HEK293 (cell line): ENCODE data around the gene CLDN1.

Experiments used
- CTCF ChIA-PET: fragments of 350-600 bp; formaldehyde crosslinking; extraction: SDS; loops from one replicate; lab custom pipeline; 2021; ENCODE audit warnings: antibody characterized with exemption; lab: Yijun Ruan, JAX
- POLR2A ChIA-PET: fragments of 300-600 bp; formaldehyde crosslinking; extraction: SDS; loops from one replicate; lab custom pipeline; 2020; ENCODE audit warnings: antibody characterized with exemption, inconsistent platforms; lab: Yijun Ruan, JAX
- H3K27ac ChIP-seq: fragments of 200-500 bp; sonication (Bioruptor generic); 2 replicates; pipeline ENCODE4 v1.5.1; 2014; ENCODE audit warnings: low read depth, low read length, control low read depth, inconsistent platforms; ENCODE audit errors: extremely low read depth
- H3K36me3 ChIP-seq, 2 experiments: fragments of 200-500 bp in 1 of 2; sonication (Bioruptor generic) in 1 of 2; 1 replicate in 1 of 2; 2 replicates in 1 of 2; pipeline ENCODE4 v1.5.1; 2014 to 2017; ENCODE audit warnings: inconsistent platforms in 2 of 2, low read length in 2 of 2; ENCODE audit not compliant: control insufficient read depth in 2 of 2, insufficient read depth in 1 of 2
- H3K4me1 ChIP-seq: fragments of 200-500 bp; sonication (Bioruptor generic); 2 replicates; pipeline ENCODE4 v1.5.1; 2014; ENCODE audit warnings: mild to moderate bottlenecking, low read length, inconsistent platforms; ENCODE audit not compliant: control insufficient read depth, insufficient read depth
- H3K4me3 ChIP-seq: 2 replicates; pipeline ENCODE4 v1.5.1; 2011; ENCODE audit warnings: low read depth, mild to moderate bottlenecking, control low read depth, low read length, moderate library complexity
- H3K9me3 ChIP-seq: fragments of 200-500 bp; sonication (Bioruptor generic); 2 replicates; pipeline ENCODE4 v1.5.1; 2014; ENCODE audit warnings: low read depth, low read length, inconsistent platforms; ENCODE audit not compliant: control insufficient read depth, insufficient read depth
- GFI1B ChIP-seq: fragments of 450-650 bp; formaldehyde crosslinking; IDR thresholded peaks from 2 replicates; pipeline ENCODE4 v1.5.1; 2016; ENCODE audit warnings: missing biosample characterization, missing genetic modification characterization
- PRDM2 ChIP-seq: fragments of 450-650 bp; formaldehyde crosslinking; IDR thresholded peaks from 2 replicates; pipeline ENCODE4 v1.5.1; 2016; ENCODE audit warnings: missing biosample characterization, missing genetic modification characterization, borderline replicate concordance
- REST ChIP-seq: fragments of 450-650 bp; formaldehyde crosslinking; IDR thresholded peaks from 2 replicates; pipeline ENCODE4 v1.5.1; 2016; ENCODE audit warnings: missing biosample characterization, missing genetic modification characterization
- SCRT2 ChIP-seq: fragments of 450-650 bp; formaldehyde crosslinking; IDR thresholded peaks from 2 replicates; pipeline ENCODE4 v1.5.1; 2016; ENCODE audit warnings: missing biosample characterization, missing genetic modification characterization
- ZFHX2 ChIP-seq: fragments of 450-650 bp; formaldehyde crosslinking; conservative IDR thresholded peaks from 2 replicates; pipeline ENCODE4 v1.5.1; 2016; ENCODE audit warnings: missing biosample characterization, missing genetic modification characterization
- ZNF112 ChIP-seq: fragments of 450-650 bp; formaldehyde crosslinking; IDR thresholded peaks from 2 replicates; pipeline ENCODE4 v1.5.0; 2017; ENCODE audit warnings: missing biosample characterization, missing genetic modification characterization
- ZNF133 ChIP-seq: fragments of 450-650 bp; formaldehyde crosslinking; IDR thresholded peaks from 2 replicates; pipeline ENCODE4 v1.5.1; 2016; ENCODE audit warnings: missing biosample characterization, missing genetic modification characterization
- ZNF311 ChIP-seq: fragments of 450-650 bp; formaldehyde crosslinking; IDR thresholded peaks from 2 replicates; pipeline ENCODE4 v1.5.1; 2017; ENCODE audit warnings: missing biosample characterization, missing genetic modification characterization, borderline replicate concordance
- ZNF350 ChIP-seq: fragments of 450-650 bp; formaldehyde crosslinking; IDR thresholded peaks from 2 replicates; pipeline ENCODE4 v1.5.0; 2017; ENCODE audit warnings: missing biosample characterization, mild to moderate bottlenecking, missing genetic modification characterization
- ZNF426 ChIP-seq: fragments of 450-650 bp; formaldehyde crosslinking; IDR thresholded peaks from 2 replicates; pipeline ENCODE4 v1.5.1; 2017; ENCODE audit warnings: missing biosample characterization, missing genetic modification characterization, mild to moderate bottlenecking, inconsistent platforms, moderate library complexity
- ZNF555 ChIP-seq: fragments of 450-650 bp; formaldehyde crosslinking; conservative IDR thresholded peaks from 2 replicates; pipeline ENCODE4 v1.5.1; 2017; ENCODE audit warnings: missing biosample characterization, mild to moderate bottlenecking, missing genetic modification characterization, inconsistent platforms
- ZNF561 ChIP-seq: fragments of 450-650 bp; IDR thresholded peaks from 2 replicates; pipeline ENCODE4 v1.5.1; 2018; ENCODE audit warnings: missing biosample characterization, missing genetic modification characterization, borderline replicate concordance
- ZNF571 ChIP-seq: fragments of 450-650 bp; formaldehyde crosslinking; IDR thresholded peaks from 2 replicates; pipeline ENCODE4 v1.5.0; 2017; ENCODE audit warnings: missing biosample characterization, missing genetic modification characterization
- ZNF610 ChIP-seq: fragments of 450-650 bp; formaldehyde crosslinking; IDR thresholded peaks from 2 replicates; pipeline ENCODE4 v1.5.1; 2016; ENCODE audit warnings: missing biosample characterization, missing genetic modification characterization, borderline replicate concordance
- ZNF624 ChIP-seq: fragments of 450-650 bp; formaldehyde crosslinking; IDR thresholded peaks from 2 replicates; pipeline ENCODE4 v1.5.1; 2017; ENCODE audit warnings: missing biosample characterization, missing genetic modification characterization
- ZNF658 ChIP-seq: fragments of 450-650 bp; formaldehyde crosslinking; IDR thresholded peaks from 2 replicates; pipeline ENCODE4; 2016; ENCODE audit warnings: missing biosample characterization, missing genetic modification characterization
- ZNF692 ChIP-seq: fragments of 450-650 bp; formaldehyde crosslinking; IDR thresholded peaks from 2 replicates; pipeline ENCODE4 v1.5.1; 2016; ENCODE audit warnings: missing biosample characterization, missing genetic modification characterization
- ZNF768 ChIP-seq: fragments of 450-650 bp; formaldehyde crosslinking; IDR thresholded peaks from 2 replicates; pipeline ENCODE4 v1.5.1; 2018; ENCODE audit warnings: missing biosample characterization, mild to moderate bottlenecking, missing genetic modification characterization
- ZNF777 ChIP-seq: fragments of 450-650 bp; formaldehyde crosslinking; IDR thresholded peaks from 2 replicates; pipeline ENCODE4 v1.5.1; 2017; ENCODE audit warnings: missing biosample characterization, missing genetic modification characterization, borderline replicate concordance
- ZNF785 ChIP-seq: fragments of 450-650 bp; formaldehyde crosslinking; IDR thresholded peaks from 2 replicates; pipeline ENCODE4 v1.5.1; 2016; ENCODE audit warnings: missing biosample characterization, missing genetic modification characterization
- ZSCAN16 ChIP-seq: fragments of 450-650 bp; formaldehyde crosslinking; IDR thresholded peaks from 2 replicates; pipeline ENCODE4 v1.5.1; 2016; ENCODE audit warnings: missing biosample characterization, missing genetic modification characterization

Gene CLDN1

GRCh38 chr3:190266913-190267290, 55.3 kb downstream of the CLDN1 start:
- Histone ChIP-seq H3K4me3 (no peak overlapping the region), H3K9me3 (no peaks in the 10 kb centered on the region), H3K36me3 (no peaks in the 10 kb centered on the region), H3K4me1 (no peaks in the 10 kb centered on the region), H3K27ac (no peak overlapping the region)
- ChIA-PET POLR2A (no interaction called here), CTCF (interaction anchor here (0.9 kb wide), 1 partner anchor 42 kb away, joined by 3 read pairs; no protein-coding TSS in a partner anchor)
- TF ChIP-seq ZNF768 (tag by site-specific recombination) (no peak), ZFHX2 (no peak), ZNF426 (tag by site-specific recombination) (no peak), GFI1B (tag by site-specific recombination) (no peak), ZNF658 (tag by site-specific recombination) (no peak), ZNF112 (tag by site-specific recombination) (no peak)
- TF ChIP-seq, all 188 proteins: peak for 0

GRCh38 chr3:190266265-190266912, 55.9 kb downstream of the CLDN1 start:
- Histone ChIP-seq H3K4me1 (no peaks in the 10 kb centered on the region), H3K4me3 (no peak overlapping the region), H3K27ac (no peak overlapping the region), H3K36me3 (no peaks in the 10 kb centered on the region), H3K9me3 (no peaks in the 10 kb centered on the region)
- ChIA-PET CTCF (interaction anchor here (0.9 kb wide), 1 partner anchor 42 kb away, joined by 3 read pairs; no protein-coding TSS in a partner anchor), POLR2A (no interaction called here)
- TF ChIP-seq ZNF777 (tag by site-specific recombination) (no peak), ZNF561 (no peak), ZNF610 (tag by site-specific recombination) (no peak), PRDM2 (tag by site-specific recombination) (no peak), ZNF133 (tag by site-specific recombination) (no peak), ZNF571 (tag by site-specific recombination) (no peak), ZNF555 (tag by site-specific recombination) (no peak), ZNF311 (tag by site-specific recombination) (no peak), GFI1B (tag by site-specific recombination) (no peak), ZNF624 (tag by site-specific recombination) (no peak), ZNF785 (tag by site-specific recombination) (no peak), ZNF350 (tag by site-specific recombination) (no peak), SCRT2 (tag by site-specific recombination) (no peak), ZSCAN16 (tag by site-specific recombination) (no peak), REST (tag by site-specific recombination) (no peak), ZNF692 (no peak)
